Uterus (tissue), 2 donors: ENCODE measurements around the gene SCLY.

Experiments
- POLR2A ChIP-seq, 2 donors: fragments of 450-650 bp; IDR thresholded peaks; one replicate each; pipeline ENCODE4 v1.6.1; 2016; ENCODE audit warnings: antibody characterized with exemption in 2 of 2, mild to moderate bottlenecking in 1 of 2, moderate library complexity in 1 of 2
- TF ChIP-seq, protein P1 (sequence below), 4 experiments: fragments of 200-600 bp in 2 of 4; fragments of 450-650 bp in 2 of 4; sonication (generic) in 2 of 4; IDR thresholded peaks; one replicate each; pipeline ENCODE4 v1.5.1; 2016 to 2019; ENCODE audit warnings: antibody characterized with exemption in 4 of 4, mild to moderate bottlenecking in 2 of 4, moderate library complexity in 1 of 4

- TF ChIP-seq, protein P1, sequence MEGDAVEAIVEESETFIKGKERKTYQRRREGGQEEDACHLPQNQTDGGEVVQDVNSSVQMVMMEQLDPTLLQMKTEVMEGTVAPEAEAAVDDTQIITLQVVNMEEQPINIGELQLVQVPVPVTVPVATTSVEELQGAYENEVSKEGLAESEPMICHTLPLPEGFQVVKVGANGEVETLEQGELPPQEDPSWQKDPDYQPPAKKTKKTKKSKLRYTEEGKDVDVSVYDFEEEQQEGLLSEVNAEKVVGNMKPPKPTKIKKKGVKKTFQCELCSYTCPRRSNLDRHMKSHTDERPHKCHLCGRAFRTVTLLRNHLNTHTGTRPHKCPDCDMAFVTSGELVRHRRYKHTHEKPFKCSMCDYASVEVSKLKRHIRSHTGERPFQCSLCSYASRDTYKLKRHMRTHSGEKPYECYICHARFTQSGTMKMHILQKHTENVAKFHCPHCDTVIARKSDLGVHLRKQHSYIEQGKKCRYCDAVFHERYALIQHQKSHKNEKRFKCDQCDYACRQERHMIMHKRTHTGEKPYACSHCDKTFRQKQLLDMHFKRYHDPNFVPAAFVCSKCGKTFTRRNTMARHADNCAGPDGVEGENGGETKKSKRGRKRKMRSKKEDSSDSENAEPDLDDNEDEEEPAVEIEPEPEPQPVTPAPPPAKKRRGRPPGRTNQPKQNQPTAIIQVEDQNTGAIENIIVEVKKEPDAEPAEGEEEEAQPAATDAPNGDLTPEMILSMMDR (IDR thresholded peaks at IDR 0.05), result no peak
- no peak for TF ChIP-seq POLR2A (IDR thresholded peaks at IDR 0.05)
These were observed 64.5 kb downstream of the SCLY start for GRCh38 chr2:238125127-238125885.
